ENCODE results near the gene CSDE1.

- TF ChIP-seq POLR2A (IDR thresholded peaks at IDR 0.05) (no peak), CTCF (IDR thresholded peaks at IDR 0.05) (no peak)
These were observed 1.5 kb downstream of the CSDE1 start for GRCh38 chr1:114756009-114756892.

All from thyroid gland (tissue), 4 donors.